HG02623 (cell line): ENCODE data around the gene CCDC180.
"Not testable (repeated sequence)": the region's sequence is repeated elsewhere in the genome, so short reads cannot be mapped to it uniquely, and the experiment has no call there.

Source experiments
- ATAC-seq: cut with Tn5 transposase; IDR thresholded peaks from one replicate; pipeline ENCODE4 v1.9.1; 2021; ENCODE audit warnings: moderate library complexity; ENCODE audit not compliant: unreplicated experiment

Gene CCDC180

DNA sequence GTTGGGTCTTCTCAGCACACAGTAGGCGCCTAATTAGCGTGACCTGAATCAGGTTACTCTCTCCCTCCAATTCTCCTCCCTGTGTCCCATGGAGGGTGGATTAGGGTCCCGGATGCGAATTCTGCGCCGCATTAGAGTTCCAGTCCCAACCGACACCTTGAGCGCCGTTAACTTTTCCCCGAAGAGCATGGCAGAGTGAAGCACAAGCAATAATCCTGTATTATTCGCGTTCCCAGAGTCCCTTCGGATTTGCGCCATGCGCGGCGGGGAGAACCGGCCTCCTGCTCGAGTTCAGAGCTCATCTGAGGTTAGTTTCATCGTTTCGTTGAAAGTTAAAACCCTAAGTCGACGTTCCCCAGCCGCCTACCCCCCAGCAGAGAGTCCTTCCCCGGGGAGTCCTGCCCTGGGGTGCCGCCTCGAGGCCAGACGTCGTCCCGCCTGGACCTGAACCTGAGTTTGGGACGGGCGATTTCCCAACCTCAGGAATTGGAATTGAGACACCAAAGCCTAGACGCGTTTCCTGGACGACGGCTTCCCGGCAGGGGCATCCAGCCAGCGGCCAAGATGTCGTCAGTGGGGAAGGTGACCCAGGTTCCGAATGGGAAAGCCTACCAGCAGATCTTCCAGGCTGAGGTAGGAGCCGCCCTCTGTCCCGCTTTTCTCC lies at the start of gene CCDC180:
Gene CCDC180, plus strand, starts transcription at position 160 of the 664 bp plus-strand sequence. Its CDS starts 405 bp downstream, at position 565.
- no peak for ATAC-seq

DNA sequence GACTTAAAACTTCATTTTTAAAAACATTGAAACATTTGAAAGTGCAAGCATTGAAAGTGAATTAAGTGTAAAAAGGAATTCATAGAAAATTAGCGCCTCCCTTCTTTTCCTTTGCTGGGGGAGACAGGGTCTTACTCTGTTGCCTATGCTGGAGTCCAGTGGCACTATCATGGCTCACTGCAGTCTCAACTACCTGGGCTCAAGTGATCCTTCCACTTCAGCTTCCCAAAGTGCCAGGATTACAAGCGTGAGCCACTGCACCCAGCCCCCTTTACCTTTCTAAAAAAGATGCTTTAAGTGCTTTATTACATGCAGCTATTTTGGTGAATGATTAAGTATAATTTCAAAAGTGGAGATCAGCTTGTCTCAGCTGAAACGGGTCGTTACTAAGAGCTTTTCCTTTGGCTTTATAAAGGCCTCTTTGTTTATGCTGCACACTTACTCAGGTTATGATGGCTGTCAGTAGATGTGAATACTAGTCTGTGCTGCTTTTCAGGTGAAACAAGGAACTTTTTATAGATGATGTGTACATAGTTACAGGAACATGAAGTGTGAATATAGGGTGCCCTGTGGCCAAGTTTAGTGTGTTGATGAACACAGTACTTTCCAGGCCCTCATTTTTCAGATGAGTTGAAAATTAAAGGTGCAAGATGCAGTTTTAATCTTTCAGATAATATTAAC lies 47.5 kb upstream of the CCDC180 start:
- ATAC-seq: not testable (repeated sequence)

DNA sequence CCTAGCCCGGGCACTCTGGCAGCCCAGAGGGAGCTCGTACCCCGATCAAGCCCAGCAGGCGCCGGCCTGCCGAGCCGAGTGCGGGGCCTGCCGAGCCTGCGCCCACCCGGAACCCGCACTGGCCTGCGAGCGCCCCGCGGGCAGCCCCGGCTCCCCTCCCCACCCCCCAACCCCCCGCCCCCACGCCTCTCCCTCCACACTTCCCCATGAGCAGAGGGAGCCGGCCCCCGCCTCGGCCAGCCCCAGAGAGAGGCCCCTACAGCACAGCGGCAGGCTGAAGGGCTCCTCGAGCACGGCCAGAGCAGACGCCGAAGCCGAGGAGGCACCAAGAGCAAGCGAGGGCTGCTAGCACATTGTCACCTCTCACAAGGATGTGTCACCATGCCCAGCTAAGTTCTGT lies 36.2 kb upstream of the CCDC180 start:
- ATAC-seq: no peak

DNA sequence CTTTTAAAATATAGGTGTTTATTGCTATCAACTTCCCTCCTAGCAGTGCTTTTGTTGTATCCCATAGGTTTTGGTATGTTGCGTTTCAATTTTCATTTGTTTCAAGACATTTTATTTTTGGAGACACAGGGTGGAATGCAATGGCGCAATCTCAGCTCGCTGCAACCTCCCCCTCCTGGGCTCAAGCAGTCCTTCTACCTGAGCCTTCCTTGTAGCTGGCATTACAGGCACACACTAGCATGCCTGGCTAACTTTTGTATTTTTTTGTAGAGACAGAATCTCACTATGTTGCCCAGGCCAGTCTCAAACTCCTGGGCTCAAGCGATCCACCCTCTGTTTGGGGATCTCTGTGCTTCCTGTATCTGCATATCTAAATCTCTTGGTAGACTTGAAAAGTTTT lies 35.4 kb upstream of the CCDC180 start:
- ATAC-seq: no peak

DNA sequence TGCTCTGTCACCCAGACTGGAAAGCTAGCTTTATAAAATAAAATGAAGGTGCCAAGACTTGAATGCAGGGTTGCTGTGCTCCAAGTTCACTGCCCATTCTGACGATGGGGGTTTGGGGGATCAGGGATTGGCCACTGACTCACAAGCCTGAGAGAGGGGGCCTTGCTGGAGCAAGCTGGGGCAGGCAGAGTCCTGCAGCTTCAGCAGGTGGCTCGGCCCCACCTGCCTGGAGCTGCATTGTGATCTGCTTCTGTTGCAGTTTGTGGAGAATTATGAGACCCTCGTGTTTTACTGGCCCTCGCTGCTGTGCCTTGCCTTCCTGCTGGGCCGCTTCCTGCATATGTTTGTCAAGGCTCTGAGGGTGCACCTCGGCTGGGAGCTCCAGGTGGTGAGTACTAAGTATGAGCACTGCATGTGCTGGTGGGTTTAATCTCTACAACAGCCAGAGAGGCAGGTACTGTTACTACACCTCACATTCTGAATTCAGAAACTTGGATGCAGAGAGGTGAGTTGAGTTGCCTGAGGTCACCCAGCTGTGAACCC lies 31.1 kb upstream of the CCDC180 start:
- ATAC-seq: no peak

DNA sequence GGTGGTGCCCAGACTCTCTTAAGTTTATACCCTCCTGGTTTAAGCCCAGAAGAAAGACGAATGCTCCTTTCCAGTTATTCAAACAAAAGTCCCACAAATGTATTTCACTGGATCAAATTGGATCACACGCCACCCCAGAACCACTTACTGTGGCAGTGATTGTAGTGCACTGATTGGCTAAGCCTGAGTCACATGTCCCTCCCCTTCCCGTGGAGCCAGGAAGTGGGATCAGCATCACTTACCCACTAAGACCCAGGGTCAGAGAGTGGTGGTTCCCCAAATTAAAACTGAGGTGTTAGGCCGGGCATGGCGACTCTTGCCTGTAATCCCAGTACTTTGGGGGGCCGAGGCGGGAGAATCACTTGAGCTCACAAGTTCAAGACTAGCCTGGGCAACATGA lies 29.5 kb upstream of the CCDC180 start:
- no peak for ATAC-seq

DNA sequence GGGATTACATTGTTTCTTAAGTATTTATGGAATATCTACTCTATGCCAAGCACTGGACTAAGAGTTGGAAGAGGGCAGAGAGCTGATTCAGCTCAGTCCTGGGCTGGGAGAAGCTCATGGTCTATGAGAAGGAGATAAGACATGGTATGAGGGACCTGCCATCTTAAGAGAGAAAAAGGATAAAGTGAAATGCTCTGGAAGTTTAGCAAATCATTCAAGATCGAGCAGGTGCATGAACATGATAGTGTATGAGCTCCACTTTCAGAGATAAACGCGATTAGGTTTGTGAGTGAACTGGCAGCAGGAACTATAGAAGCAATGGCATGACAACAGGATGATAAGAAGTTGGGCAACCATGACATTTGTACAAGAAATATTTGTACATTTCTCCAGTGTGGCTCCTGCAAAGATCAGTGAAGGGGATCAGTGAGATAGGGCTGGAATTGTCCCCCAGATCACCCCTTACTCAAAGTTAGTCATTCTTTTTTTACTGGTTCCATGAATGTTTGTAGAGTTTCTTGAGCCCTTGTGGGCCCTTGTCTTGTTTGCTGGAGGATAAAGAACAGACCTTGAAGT lies 26.6 kb upstream of the CCDC180 start:
- ATAC-seq: no peak

DNA sequence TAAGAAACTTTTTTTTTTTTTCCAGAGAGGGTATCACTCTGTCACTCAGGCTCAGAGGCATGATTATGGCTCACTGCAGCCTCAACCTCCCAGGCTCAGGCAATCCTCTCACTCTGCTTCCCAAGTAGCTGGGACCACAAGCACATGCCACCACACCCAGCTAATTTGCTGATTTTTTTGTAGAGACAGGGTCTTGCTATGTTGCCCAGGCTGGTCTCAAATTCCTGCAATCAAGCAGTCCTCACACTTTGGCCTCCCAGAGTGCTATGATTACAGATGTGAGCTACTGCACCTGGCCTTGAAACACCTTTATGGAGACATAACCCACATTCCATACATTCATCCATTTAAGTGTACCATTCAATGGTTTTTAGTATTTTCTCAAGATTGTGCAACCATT lies 23.7 kb upstream of the CCDC180 start:
- ATAC-seq: no peak

DNA sequence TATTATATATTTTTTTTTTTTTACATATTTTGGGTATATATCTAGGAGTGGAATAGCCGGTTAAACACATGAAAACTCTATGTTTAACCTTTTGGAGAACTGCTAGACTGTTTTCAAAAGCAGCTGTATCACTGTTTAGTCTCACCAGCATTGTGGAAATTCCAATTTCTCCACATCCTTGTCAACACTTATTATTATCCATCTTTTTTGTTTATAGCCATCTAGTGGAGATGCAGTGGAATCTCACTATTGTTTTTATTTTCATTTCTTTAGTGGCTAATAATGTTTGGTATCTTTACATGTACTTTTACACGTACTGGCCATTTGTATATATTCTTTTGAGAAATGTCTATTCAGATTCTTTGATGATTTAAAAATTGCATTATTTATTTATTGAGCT lies 22.7 kb upstream of the CCDC180 start:
- no peak for ATAC-seq

DNA sequence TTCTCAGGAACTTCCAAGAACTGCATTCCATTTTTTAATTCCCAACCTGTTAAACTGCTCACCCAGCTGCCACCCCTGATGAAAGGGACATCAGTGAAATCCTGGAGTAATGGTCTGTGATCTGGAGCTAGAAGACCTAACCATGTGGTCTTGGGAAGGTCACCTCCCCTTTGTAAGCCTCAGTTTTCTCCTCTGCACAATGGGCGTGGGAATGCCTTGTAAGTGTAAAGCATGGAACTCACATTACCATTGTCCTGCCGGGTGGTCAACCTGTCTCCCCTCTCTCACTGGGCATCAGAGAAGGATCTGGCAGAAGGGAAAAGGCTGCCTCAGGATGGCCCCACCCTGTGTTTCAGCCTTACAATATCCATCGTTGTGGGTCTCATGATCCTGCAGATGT lies 15.3 kb upstream of the CCDC180 start:
- no peak for ATAC-seq

DNA sequence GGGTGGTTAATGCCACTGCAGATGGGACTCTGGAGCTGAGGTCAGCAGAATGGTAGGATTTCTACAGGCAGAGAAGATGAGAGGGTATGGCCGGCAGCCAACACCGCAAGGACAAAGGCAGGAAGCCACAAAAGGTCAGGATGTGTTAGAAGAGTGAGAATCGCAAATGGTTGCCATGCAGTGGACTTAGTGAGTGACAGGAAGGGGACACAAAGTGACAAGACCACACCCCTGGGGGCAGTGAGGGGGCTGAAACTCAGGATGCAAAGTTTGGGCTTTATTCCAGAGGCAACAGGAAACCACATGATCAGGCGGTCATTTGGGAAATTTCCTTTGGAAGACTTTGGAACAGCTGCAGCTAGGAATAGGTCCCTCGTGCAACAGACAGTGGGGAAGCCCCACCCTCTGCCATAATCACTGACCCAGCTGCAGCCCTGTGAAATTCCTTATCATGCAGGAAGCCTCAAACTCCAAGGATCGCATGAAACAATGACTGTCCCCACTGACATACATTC lies 14.2 kb upstream of the CCDC180 start:
- ATAC-seq: no peak

DNA sequence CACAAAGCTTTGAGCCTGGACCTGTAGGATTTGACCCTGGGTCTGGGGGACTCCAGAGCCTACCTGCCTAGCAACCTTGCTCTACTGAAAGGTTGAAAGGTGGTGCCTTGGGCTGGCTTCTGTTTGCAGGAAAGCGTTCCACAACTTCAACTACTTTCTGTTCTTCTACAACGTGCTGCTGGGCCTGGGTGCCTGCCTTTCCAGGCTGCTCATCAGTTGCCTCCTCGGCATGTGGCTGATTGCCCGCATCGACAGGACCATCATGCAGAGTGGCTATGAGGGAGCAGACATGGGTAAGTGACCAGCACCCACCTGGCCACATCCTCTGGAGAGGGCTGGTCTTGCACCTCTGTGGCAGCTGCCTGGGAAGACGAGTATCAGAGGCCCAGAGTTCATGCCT lies 13.6 kb upstream of the CCDC180 start:
- no peak for ATAC-seq

DNA sequence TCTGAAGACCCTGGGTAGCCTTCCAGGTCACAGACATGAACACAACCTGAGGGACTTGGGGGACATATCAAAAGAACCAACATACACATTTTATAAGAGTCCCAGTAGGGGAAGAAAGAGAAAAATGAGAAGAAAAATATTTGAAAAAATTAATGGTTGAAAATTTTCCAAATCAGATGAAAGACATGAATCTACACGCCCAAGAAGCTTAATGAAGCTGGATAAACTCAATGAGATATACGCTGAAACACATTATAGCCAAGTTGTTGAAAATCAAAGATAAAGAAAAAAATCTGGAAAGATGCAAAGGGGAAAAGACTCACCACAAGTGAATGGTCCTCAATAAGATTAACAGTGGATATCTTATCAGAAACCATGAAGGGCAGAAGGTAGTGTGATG lies 9.6 kb upstream of the CCDC180 start:
- ATAC-seq: no peak

DNA sequence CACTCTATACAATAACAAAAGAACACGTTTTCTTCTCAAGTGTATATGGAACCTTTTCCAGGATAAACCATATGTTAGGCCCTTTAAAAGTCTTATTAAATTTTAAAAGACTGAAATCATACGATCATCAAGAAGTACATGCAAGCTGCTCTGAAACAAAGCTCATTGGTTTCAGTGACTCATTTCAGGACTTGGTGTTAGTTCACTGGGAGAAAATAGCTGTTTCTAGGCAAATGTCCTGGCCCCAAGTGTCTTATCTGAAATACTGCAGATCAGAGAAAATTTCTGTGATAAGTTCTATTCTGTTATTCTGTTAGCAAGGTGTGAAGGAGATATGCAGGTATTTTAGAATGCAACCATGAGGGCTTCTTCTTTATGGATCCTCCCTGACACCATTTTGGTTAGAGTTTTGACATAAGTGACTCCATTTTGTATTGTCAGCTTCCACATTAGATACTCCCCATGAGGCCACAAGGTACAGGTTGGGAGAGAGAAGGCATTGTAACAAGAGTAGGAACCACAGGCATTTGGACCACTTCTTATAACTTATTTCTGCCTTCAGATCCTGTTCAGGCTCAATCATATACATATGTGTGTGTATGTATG lies 7.5 kb upstream of the CCDC180 start:
- no peak for ATAC-seq

DNA sequence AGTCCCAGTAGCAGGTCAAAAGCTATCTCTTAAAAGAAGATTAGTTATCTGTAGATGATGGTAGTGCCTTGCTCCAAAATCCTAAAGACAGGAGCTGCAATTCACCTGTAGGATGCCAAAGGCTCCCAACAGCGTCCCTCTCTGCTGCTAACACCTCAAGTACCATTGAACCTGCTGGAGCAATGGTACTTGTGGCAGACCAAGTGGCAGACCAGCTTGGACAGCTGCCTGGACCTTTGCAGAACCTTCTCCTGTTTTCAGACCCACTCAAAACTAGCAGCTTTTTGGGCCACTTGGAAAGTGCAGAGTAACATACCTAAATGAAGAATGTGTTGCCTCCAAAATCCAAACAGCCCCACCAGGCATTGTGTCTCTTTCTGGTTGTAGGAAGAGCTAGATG lies 6.9 kb upstream of the CCDC180 start:
- ATAC-seq: no peak

DNA sequence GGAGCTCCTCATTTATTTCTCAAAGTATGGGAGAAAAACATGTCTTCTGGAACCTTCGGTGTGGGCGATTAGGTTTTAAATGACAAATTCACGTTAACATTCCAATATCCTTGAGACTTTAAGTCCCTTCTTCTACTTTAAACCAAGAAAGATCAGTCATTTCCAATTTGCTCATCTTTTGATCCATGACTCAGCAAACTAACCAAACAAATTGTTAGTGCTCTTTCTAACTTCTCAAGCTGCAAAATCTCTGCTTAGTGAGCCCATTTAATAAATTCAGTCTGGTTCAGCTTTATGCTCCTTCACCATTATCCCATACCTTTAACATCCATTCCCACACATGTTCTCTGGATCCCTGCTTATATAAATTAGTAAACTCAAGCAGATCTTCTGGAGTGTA lies 5.5 kb upstream of the CCDC180 start:
- ATAC-seq: no peak

DNA sequence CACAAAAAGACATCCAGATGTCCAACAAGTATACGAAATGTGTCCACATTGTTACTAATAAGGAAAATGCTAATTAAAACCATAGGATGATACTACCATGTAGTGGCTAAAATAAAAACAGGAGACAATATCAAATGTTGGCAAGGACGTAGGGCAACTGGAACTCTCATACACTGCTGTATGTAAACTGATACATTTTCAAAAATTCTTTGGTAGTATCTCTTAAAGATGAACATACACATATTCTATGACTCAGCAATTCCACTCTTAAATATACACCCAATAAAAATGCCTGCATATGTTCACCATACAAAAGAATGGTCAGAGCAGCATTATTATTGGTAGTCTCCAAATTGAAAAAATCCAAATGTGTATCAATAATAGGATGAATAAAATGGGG lies 2.9 kb upstream of the CCDC180 start:
- ATAC-seq: no peak

DNA sequence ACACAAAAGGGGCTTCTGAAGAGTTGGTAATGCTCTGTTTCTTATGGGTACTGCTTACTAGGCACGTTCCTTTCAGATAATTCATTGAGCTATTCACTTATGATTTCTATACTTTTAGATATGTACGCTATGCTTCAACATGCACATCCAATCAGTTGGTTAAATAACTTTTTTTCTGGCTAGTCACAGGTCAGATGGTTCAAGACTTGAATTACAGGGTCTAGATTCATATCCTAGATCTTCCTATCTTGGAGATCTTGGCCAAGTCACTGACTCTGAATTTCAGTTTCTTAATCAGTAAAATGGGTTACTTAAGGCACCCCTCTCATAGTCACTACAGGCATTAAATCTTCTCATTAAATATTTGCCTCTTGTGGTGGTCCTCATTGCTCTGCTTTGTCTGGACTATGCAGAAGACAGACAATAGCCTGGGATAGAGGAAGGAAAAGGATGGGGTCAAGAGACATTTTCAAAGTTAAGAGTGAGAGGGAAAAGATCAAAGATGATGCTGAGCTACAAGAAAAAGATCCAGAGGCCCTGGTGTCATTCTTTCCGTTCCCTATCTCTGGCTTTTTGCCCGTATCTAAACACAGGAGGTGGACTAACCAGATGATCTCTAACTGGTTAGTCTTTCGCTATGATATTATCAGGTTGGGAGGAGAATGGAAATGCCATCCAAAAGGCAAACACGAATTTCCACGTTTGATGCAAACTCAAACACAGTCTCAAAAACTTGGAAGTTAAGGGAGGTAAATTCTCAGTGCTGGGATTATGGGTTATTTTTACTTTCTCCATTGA lies 1.8 kb upstream of the CCDC180 start:
- ATAC-seq: no peak

DNA sequence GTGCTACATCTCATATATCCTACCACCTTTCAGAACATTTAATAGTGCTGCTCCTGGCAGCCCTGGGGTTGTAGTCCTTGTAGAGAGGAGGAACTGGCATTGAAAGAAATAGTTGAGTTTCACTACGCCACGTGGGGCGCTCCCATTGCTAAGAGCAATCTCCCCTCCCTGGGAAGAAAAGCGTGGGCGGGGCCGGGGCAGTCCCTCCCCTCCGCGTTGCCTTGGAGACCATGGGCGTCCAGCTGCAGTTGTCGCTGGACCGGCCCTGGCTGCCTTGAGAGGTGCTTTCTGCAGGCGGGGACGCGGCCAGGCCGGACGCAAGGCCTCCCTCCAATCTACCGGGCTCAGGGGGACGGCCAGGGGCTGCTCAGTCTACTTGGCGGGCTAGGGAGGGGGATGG lies 368 bp upstream of the CCDC180 start:
- no peak for ATAC-seq

DNA sequence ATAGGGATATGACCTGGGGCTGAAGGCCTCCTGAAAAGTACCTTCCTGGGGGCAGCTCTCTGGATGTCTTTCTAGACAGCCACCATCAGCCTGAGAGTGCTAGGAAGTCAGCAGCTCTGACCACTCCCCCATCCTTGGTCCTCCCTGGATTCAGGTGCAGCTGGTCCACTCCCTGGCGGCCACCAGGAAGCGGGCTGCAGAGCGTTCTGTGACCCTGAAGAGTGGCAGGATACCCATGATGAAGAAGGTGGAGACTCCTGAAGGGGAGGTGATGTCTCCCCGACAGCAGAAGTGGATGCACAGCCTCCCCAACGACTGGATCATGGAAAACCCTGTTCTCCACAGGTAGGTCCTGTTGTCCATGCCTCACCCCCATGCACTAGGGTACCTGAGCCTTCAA lies 1.8 kb downstream of the CCDC180 start:
- no peak for ATAC-seq

DNA sequence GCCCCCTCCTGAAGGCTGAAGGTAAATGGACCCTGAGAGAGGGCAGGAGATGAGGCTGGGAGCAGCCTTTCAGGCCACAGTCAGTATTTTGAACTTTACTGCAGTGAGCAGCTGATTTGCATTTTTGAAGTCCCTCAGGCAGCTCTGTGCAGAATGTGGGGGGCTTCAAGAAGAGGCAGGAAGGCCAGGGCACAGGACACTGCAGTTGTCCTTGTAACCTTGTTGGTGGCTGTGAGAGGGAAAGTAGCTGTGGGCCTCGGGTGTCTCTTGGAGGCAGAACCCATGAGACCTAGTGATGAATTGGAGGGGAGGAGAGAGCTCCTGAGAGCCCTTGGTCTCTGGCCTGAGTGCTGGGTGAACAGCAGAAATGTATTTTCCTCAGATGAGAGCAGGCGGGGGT lies 2.6 kb downstream of the CCDC180 start:
- ATAC-seq: no peak
